Mesodermal cell (in vitro differentiated cells): Measurements from ENCODE around the gene CRELD2.

ENCODE experiments used
- H3K27ac ChIP-seq: 2 replicates; pipeline ENCODE4 v1.7.0; 2013; ENCODE audit warnings: mild to moderate bottlenecking, low read depth, low read length, moderate library complexity; ENCODE audit not compliant: severe bottlenecking
- H3K36me3 ChIP-seq: 2 replicates; pipeline ENCODE4 v1.7.1; 2013; ENCODE audit warnings: mild to moderate bottlenecking, low read length, moderate library complexity; ENCODE audit not compliant: control insufficient read depth, insufficient read depth
- H3K4me1 ChIP-seq: one replicate; pipeline ENCODE4 v1.7.1; 2013; ENCODE audit warnings: mild to moderate bottlenecking, low read length; ENCODE audit not compliant: insufficient read depth, control insufficient read depth, poor library complexity, severe bottlenecking
- H3K4me3 ChIP-seq: 2 replicates; pipeline ENCODE4 v1.7.0; 2013; ENCODE audit warnings: low read length, control low read depth, mild to moderate bottlenecking; ENCODE audit not compliant: insufficient read depth, poor library complexity, severe bottlenecking; ENCODE audit errors: extremely low read depth
- H3K9me3 ChIP-seq: 2 replicates; pipeline ENCODE4 v1.7.1; 2013; ENCODE audit warnings: mild to moderate bottlenecking, low read length, moderate library complexity; ENCODE audit not compliant: control insufficient read depth
- WGBS, 2 experiments: methylation state at CpG; one replicate each; pipeline ENCODE4 v1.1.5; 2013; ENCODE audit warnings: missing lambda C conversion rate in 2 of 2; ENCODE audit not compliant: insufficient coverage in 2 of 2; 5-methylcytosine and 5-hydroxymethylcytosine counted together

The CRELD2 gene

DNA sequence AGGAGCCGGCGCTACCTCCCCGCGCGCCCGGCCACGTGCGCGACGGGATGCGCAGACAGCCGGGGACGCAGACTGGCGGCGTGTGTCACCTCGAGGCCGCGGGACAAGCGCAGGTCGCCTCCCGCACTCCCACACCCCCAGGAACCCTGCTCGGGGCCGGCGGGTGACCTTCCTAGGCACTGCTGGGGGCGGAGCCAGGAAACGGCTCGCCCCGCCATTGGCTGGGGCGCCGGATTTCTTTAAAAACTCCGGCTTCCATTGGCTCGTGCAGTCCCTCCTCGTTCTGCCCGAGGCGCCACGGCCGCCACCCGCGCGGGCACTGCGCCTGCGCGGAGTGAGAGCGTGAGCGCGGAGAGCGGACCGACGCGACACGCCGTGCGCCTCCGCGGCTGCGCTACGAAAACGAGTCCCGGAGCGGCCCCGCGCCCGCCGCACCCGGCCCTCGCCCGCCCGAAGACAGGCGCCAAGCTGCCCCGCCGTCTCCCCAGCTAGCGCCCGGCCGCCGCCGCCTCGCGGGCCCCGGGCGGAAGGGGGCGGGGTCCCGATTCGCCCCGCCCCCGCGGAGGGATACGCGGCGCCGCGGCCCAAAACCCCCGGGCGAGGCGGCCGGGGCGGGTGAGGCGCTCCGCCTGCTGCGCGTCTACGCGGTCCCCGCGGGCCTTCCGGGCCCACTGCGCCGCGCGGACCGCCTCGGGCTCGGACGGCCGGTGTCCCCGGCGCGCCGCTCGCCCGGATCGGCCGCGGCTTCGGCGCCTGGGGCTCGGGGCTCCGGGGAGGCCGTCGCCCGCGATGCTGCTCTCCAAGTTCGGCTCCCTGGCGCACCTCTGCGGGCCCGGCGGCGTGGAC lies 41.9 kb downstream of the CRELD2 start, which contains the start of gene PIM3:
Gene PIM3 (plus strand): TSS at position 614 of the 846 bp plus-strand sequence. CDS start 176 bp downstream, at position 790.
- Histone ChIP-seq H3K9me3 (no peaks in the 10 kb centered on the region), H3K36me3 (peaks cover 28% of the 10 kb centered on the region), H3K4me3 (peak within 1 kb of the TSS; percentile 63), H3K27ac (peak within 1 kb of the TSS; percentile 91), H3K4me1 (peaks cover 18% of the 10 kb centered on the region)
- WGBS, 2 experiments = 0% methylated on average over 93 to 111 of the region's 137 CpGs

DNA sequence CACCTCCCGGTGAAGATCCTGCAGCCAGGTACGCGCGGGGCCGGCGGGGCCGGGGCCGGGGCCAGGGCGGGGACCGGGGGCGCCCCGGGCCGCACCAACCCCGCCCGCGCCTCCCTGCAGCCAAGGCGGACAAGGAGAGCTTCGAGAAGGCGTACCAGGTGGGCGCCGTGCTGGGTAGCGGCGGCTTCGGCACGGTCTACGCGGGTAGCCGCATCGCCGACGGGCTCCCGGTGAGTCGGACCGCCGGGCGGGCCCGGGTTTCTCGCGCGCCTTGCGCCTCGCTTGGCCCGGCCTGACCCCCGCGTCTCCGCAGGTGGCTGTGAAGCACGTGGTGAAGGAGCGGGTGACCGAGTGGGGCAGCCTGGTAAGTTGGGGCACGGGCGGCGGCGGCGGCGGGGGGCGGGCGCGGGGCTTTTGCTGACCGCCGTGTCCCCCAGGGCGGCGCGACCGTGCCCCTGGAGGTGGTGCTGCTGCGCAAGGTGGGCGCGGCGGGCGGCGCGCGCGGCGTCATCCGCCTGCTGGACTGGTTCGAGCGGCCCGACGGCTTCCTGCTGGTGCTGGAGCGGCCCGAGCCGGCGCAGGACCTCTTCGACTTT lies 42.7 kb downstream of the CRELD2 start:
- H3K4me3 ChIP-seq = peak overlapping the region; percentile 63
- no peaks in the 10 kb centered on the region for H3K9me3 ChIP-seq
- WGBS, 2 experiments = 0% methylated on average over 65 to 77 of the region's 84 CpGs
- no peak overlapping the region for H3K27ac ChIP-seq
- H3K36me3 ChIP-seq = peaks cover 28% of the 10 kb centered on the region
- H3K4me1 ChIP-seq = peaks cover 18% of the 10 kb centered on the region

DNA sequence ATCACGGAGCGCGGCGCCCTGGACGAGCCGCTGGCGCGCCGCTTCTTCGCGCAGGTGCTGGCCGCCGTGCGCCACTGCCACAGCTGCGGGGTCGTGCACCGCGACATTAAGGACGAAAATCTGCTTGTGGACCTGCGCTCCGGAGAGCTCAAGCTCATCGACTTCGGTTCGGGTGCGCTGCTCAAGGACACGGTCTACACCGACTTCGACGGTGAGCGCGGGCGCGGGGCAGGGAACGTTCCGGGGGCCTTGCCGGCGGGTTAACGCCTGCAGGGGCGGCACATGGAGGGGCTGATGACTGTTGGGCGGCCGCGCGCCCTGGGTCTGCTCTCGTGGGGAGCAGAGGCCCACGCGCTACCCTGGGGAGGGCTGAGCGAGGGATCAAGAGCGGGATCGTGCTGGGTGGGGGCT lies 43.2 kb downstream of the CRELD2 start:
- H3K9me3 ChIP-seq = no peaks in the 10 kb centered on the region
- peaks cover 28% of the 10 kb centered on the region for H3K36me3 ChIP-seq
- H3K27ac ChIP-seq = no peak overlapping the region
- peaks cover 18% of the 10 kb centered on the region for H3K4me1 ChIP-seq
- H3K4me3 ChIP-seq = peak overlapping the region; percentile 63
- 1 to 2% methylated on average over 40 to 46 of the region's 49 CpGs for WGBS, 2 experiments

DNA sequence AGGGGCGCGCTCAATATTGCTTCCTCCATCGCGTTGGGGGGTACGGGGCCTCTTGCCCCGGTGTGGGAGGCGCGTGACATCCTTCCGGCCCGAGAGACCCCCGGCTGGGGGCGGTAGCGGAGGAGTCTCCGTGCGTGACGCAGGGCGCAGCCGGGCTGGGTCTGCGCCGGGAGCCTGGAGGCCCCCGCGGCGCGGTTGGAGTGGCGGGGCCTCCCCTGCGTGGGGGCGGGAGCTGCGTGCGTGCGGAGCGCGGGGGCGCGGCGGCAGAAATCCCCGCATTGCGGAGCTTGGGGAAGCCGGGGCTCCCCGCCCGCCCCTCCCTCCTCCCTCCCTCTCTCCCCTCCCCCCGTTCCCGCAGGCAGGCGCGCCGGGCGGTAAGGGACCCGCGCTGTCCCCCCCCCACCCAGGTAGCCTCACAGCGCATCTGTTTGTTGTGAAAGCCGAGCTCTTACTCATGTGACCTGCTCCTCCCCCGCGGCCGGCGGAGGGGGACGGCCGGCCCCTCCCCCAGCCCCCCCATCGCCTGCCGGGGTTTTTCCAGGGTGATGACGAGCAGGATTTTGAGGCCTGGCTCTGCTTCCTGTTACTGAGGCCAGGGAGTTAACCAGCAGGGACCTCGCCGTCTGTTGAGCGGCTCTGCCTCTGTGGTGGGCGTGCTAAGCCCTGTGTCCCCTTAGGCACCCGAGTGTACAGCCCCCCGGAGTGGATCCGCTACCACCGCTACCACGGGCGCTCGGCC lies 43.7 kb downstream of the CRELD2 start:
- Histone ChIP-seq H3K9me3 (no peaks in the 10 kb centered on the region), H3K4me3 (peak overlapping the region; percentile 63), H3K36me3 (peaks cover 28% of the 10 kb centered on the region), H3K27ac (peak overlapping the region; percentile 79), H3K4me1 (peaks cover 20% of the 10 kb centered on the region)
- WGBS, 2 experiments = 6 to 22% methylated on average over 23 to 41 of the region's 70 CpGs

DNA sequence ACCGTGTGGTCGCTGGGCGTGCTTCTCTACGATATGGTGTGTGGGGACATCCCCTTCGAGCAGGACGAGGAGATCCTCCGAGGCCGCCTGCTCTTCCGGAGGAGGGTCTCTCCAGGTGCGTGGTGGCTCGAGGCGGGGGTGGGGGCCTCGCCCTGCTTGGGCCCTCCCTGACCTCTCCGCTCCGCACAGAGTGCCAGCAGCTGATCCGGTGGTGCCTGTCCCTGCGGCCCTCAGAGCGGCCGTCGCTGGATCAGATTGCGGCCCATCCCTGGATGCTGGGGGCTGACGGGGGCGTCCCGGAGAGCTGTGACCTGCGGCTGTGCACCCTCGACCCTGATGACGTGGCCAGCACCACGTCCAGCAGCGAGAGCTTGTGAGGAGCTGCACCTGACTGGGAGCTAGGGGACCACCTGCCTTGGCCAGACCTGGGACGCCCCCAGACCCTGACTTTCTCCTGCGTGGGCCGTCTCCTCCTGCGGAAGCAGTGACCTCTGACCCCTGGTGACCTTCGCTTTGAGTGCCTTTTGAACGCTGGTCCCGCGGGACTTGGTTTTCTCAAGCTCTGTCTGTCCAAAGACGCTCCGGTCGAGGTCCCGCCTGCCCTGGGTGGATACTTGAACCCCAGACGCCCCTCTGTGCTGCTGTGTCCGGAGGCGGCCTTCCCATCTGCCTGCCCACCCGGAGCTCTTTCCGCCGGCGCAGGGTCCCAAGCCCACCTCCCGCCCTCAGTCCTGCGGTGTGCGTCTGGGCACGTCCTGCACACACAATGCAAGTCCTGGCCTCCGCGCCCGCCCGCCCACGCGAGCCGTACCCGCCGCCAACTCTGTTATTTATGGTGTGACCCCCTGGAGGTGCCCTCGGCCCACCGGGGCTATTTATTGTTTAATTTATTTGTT lies 44.6 kb downstream of the CRELD2 start:
- WGBS, 2 experiments = 88% methylated on average over 56 of the region's 63 CpGs
- H3K27ac ChIP-seq = peak overlapping the region; percentile 79
- peaks cover 28% of the 10 kb centered on the region for H3K36me3 ChIP-seq
- H3K4me3 ChIP-seq = peak overlapping the region; percentile 63
- H3K4me1 ChIP-seq = peaks cover 24% of the 10 kb centered on the region
- H3K9me3 ChIP-seq = no peaks in the 10 kb centered on the region

DNA sequence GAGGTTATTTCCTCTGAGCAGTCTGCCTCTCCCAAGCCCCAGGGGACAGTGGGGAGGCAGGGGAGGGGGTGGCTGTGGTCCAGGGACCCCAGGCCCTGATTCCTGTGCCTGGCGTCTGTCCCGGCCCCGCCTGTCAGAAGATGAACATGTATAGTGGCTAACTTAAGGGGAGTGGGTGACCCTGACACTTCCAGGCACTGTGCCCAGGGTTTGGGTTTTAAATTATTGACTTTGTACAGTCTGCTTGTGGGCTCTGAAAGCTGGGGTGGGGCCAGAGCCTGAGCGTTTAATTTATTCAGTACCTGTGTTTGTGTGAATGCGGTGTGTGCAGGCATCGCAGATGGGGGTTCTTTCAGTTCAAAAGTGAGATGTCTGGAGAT lies 45.2 kb downstream of the CRELD2 start:
- Histone ChIP-seq H3K27ac (no peak overlapping the region), H3K4me3 (peak overlapping the region; percentile 8), H3K4me1 (peaks cover 23% of the 10 kb centered on the region)

DNA sequence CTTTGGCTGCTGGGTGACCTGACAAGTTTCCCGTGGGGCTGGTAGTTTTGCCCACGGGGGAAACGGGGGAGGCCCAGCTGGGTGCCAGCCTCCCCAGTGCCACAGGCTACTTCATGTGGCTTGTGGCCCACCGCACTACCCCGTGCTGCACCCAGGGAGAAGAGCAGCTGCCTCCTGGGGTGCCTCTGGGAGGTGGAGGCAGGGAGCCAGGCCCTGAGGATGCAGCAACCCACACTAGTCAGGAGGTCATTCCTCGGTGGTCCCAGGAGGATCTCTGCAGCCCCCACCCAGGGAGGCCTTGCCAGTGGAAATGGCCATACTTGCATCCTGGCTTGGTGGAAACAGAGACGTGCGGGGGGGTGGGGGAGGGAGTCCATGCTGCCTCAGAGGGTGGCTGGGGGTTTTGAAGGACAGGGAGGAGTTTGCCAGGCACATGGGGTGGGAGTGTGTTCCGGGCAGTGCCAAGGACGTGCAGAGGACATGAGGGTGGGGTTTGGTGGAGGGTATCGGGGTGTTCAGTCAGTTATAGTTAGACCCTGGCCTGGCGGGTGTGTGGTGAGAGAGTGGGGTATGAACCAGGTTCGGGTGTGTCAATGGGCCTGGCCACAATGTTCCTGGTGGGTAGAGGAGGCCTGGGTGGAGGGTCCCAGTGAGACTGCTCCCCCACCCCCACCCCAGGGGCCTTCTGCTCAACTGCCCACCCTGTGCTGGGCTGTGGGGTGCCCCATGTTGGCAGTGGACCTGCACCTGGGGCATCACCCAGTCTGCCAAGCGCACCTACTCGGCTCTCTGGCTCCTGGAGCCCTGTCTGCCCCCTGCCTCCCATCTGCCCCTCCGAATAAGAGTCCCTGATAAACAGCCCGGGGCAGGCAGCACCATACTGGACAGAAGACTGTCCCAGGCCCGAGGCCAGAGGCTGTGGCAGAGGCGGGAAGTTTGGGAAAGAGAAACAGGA lies 46.0 kb downstream of the CRELD2 start:
- whole genome bisulfite sequencing, 2 experiments = 95 to 96% methylated on average over 14 to 18 of the region's 19 CpGs
- Histone ChIP-seq H3K27ac (no peak overlapping the region), H3K9me3 (no peaks in the 10 kb centered on the region), H3K36me3 (peaks cover 28% of the 10 kb centered on the region), H3K4me3 (no peak overlapping the region), H3K4me1 (peaks cover 16% of the 10 kb centered on the region)

More for the DNA sequence above, 45.2 kb downstream of the CRELD2 start:
- WGBS, 2 experiments = 67 to 100% methylated on average over 1 to 3 of the region's 6 CpGs
- H3K9me3 ChIP-seq = no peaks in the 10 kb centered on the region
- H3K36me3 ChIP-seq = peaks cover 28% of the 10 kb centered on the region

DNA sequence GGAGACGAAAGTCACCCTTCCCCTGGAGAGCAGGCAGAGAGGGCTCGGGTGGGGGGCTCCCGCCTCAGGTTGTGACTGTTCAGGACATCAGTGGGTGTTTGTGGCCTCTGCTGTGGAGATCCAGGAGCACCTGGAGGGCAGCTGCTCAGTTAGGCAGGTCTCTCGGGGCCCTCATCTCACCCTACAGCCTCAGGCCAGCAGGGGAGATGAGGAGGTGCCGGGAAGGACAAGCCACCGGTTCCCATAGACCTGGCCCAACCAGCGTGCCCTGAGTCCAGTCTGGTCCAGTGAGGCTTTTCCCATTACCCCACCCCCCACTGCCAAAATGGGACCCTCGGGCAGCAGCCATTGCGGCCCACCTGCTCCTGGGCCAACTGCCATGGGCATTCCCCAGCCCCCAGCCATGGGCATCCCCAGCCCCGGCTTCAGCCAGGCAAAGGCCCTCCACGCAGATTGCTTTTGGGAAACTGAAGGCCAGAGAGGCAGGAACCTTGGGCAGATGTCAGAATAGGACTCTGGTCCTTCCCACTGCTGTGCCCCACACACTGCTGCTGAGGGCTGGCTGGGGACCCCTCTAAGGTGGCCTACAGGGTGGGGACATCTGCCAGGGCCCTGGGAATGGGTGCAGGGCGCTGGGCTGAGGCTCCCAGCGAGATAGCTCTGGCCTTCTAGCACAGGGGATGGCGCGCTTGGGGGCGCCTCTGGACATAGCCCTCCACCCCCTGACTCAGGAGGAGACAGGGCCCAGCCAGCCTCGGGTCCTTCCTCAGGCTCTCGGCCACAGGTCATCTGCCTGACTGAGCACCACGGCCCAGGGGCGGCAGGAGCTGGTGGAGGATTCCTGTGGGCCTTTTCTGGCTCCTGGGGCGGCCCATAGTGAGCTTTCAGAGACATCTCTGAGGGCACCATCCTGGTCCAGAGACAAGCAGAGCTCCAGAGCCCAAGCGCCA lies 46.9 kb downstream of the CRELD2 start:
- Histone ChIP-seq H3K9me3 (no peaks in the 10 kb centered on the region), H3K36me3 (peaks cover 28% of the 10 kb centered on the region), H3K27ac (no peak overlapping the region), H3K4me1 (peaks cover 18% of the 10 kb centered on the region), H3K4me3 (no peak overlapping the region)
- WGBS, 2 experiments = 94 to 98% methylated on average over 14 to 20 of the region's 22 CpGs
